CD14-positive monocyte (primary cell): ENCODE data around the gene HLCS. TPM values are rescaled to one million over a fixed set of nuclear protein-coding genes. Genes with fewer than 3 reads are reported as not detected.

ENCODE experiments used
- DNase-seq, 3 donors: peaks; one replicate each; pipeline ENCODE4 v3.0.0-alpha.2; 2011 to 2022
- H2AFZ ChIP-seq: 2 replicates; pipeline ENCODE4 v1.6.0; 2012; ENCODE audit warnings: mild to moderate bottlenecking, low read depth, low read length, inconsistent platforms; ENCODE audit not compliant: insufficient read depth, poor library complexity, severe bottlenecking
- H3K27ac ChIP-seq, 2 donors: 1 replicate in 1 of 2; 2 replicates in 1 of 2; pipeline ENCODE4 v1.5.1; 2012 to 2013; ENCODE audit warnings: low read length in 2 of 2, control low read depth in 1 of 2, inconsistent platforms in 1 of 2, low read depth in 1 of 2, mild to moderate bottlenecking in 1 of 2
- H3K27me3 ChIP-seq, 2 donors: one replicate each; pipeline versions ENCODE4 v1.6.0 to v1.6.1; 2011 to 2013; ENCODE audit warnings: low read length in 2 of 2; ENCODE audit not compliant: control insufficient read depth in 2 of 2, insufficient read depth in 2 of 2
- H3K36me3 ChIP-seq, 2 donors: replicated peaks in 1 of 2; 1 replicate in 1 of 2; 2 replicates in 1 of 2; pipeline versions ENCODE4 v1.5.1 to v1.6.1; 2012 to 2013; ENCODE audit warnings: low read length in 2 of 2, control low read depth in 1 of 2, inconsistent platforms in 1 of 2, mild to moderate bottlenecking in 1 of 2; ENCODE audit not compliant: insufficient read depth in 2 of 2, control insufficient read depth in 1 of 2
- H3K4me1 ChIP-seq, 2 donors: 1 replicate in 1 of 2; 2 replicates in 1 of 2; pipeline versions ENCODE4 v1.5.1 to v1.6.1; 2012 to 2013; ENCODE audit warnings: low read length in 2 of 2, control low read depth in 1 of 2, inconsistent platforms in 1 of 2, mild to moderate bottlenecking in 1 of 2, moderate library complexity in 1 of 2; ENCODE audit not compliant: insufficient read depth in 2 of 2, control insufficient read depth in 1 of 2
- H3K4me2 ChIP-seq: replicated peaks from 2 replicates; pipeline ENCODE3; 2012; ENCODE audit warnings: low read length, moderate library complexity, mild to moderate bottlenecking; ENCODE audit not compliant: poor library complexity, severe bottlenecking; ENCODE audit errors: extremely low read depth
- H3K4me3 ChIP-seq, 3 experiments: fragments of 200-600 bp in 1 of 3; sonication (generic) in 1 of 3; replicated peaks in 1 of 3; 1 replicate in 2 of 3; 2 replicates in 1 of 3; pipeline ENCODE4 v1.5.1; 2011 to 2013; ENCODE audit warnings: low read length in 3 of 3, mild to moderate bottlenecking in 3 of 3, control low read depth in 2 of 3, low read depth in 2 of 3, inconsistent platforms in 1 of 3, moderate library complexity in 1 of 3
- H3K79me2 ChIP-seq: 2 replicates; pipeline ENCODE4 v1.6.0; 2012; ENCODE audit warnings: mild to moderate bottlenecking, control low read depth, inconsistent platforms, low read length, moderate library complexity; ENCODE audit not compliant: insufficient read depth
- H3K9ac ChIP-seq: 2 replicates; pipeline ENCODE4 v1.6.0; 2017; ENCODE audit warnings: low read length, mild to moderate bottlenecking; ENCODE audit not compliant: insufficient read depth, poor library complexity, severe bottlenecking
- H3K9me3 ChIP-seq, 2 donors: replicated peaks in 1 of 2; 1 replicate in 1 of 2; 2 replicates in 1 of 2; pipeline versions ENCODE4 v1.5.1 to v1.6.1; 2012 to 2013; ENCODE audit warnings: low read length in 2 of 2, control low read depth in 1 of 2; ENCODE audit not compliant: control insufficient read depth in 1 of 2, insufficient read depth in 1 of 2
- H4K20me1 ChIP-seq: 2 replicates; pipeline ENCODE4 v1.6.0; 2012; ENCODE audit warnings: mild to moderate bottlenecking, low read length, control low read depth, moderate library complexity; ENCODE audit not compliant: insufficient read depth
- H3K27ac Mint-ChIP-seq, 7 donors: one replicate each; pipeline ENCODE4 v1.8.0; 2020; ENCODE audit warnings: mild to moderate bottlenecking in 7 of 7, mixed read lengths in 7 of 7, moderate library complexity in 6 of 7, inconsistent platforms in 2 of 7
- H3K27me3 Mint-ChIP-seq, 3 donors: one replicate each; pipeline ENCODE4 v1.8.0; 2021 to 2022; ENCODE audit warnings: low read depth in 3 of 3, mild to moderate bottlenecking in 3 of 3, mixed read lengths in 3 of 3, moderate library complexity in 3 of 3, inconsistent platforms in 1 of 3
- H3K36me3 Mint-ChIP-seq, 2 donors: one replicate each; pipeline ENCODE4 v1.8.0; 2020; ENCODE audit warnings: mixed read lengths in 2 of 2, inconsistent platforms in 1 of 2, mild to moderate bottlenecking in 1 of 2
- H3K4me1 Mint-ChIP-seq: one replicate; pipeline ENCODE4 v1.8.0; 2020; ENCODE audit warnings: mild to moderate bottlenecking, mixed read lengths
- H3K4me3 Mint-ChIP-seq, 2 donors: one replicate each; pipeline ENCODE4 v1.8.0; 2020; ENCODE audit warnings: mild to moderate bottlenecking in 2 of 2, mixed read lengths in 2 of 2, moderate library complexity in 1 of 2
- H3K9me3 Mint-ChIP-seq, 7 donors: one replicate each; pipeline ENCODE4 v1.8.0; 2020 to 2022; ENCODE audit warnings: mixed read lengths in 7 of 7, mild to moderate bottlenecking in 6 of 7, moderate library complexity in 6 of 7, inconsistent platforms in 2 of 7
- CTCF ChIP-seq: fragments of 200-600 bp; IDR thresholded peaks from one replicate; pipeline ENCODE4 v1.8.0; 2022; ENCODE audit warnings: antibody characterized with exemption, mild to moderate bottlenecking
- WGBS: methylation state at CpG from one replicate; pipeline ENCODE4 v1.1.5; 2013; ENCODE audit warnings: missing lambda C conversion rate; ENCODE audit not compliant: insufficient coverage; 5-methylcytosine and 5-hydroxymethylcytosine counted together
- intact Hi-C, 2 donors: fragments of 100-400 bp; cut with micrococcal nuclease; formaldehyde crosslinking; loops; one replicate each; pipeline versions ENCODE4 v1.15.0 to v1.15.1; 2023
- polyA plus RNA-seq, 3 donors: library from polyadenylated mRNA; depleted of rRNA in 1 of 3; unstranded in 2 of 3; stranded (reverse) in 1 of 3; fragments of 300-500 nt in 2 of 3; fragments of >200 nt in 1 of 3; fragmentation: Illumina TruSeq in 2 of 3; gene quantifications; 1 replicate in 2 of 3; 2 replicates in 1 of 3; pipeline ENCODE4 v1.2.3, GENCODE V29; 2012 to 2021

Gene HLCS
- polyA plus RNA-seq, 3 donors, result 2.1 to 3.1 (median 2.2) TPM

- no peak for TF ChIP-seq CTCF
- Histone ChIP-seq H4K20me1 (no peaks in the 10 kb centered on the region), H2AFZ (no peak overlapping the region), H3K79me2 (no peaks in the 10 kb centered on the region), H3K4me1 (peaks cover 14 to 16% of the 10 kb centered on the region in 2 donors), H3K9ac (no peak overlapping the region), H3K27ac (no peak overlapping the region), H3K4me2 (no peak overlapping the region), H3K9me3 (no peaks in the 10 kb centered on the region), H3K36me3 (no peaks in the 10 kb centered on the region), H3K4me3 (no peak overlapping the region), H3K27me3 (no peaks in the 10 kb centered on the region)
- no peak for DNase-seq
- Mint-ChIP-seq H3K27ac (no peak overlapping the region), H3K9me3 (no peaks in the 10 kb centered on the region), H3K27me3 (peaks cover 0 to 5% (median 3%) of the 10 kb centered on the region in 3 donors), H3K4me3 (no peak overlapping the region), H3K36me3 (no peaks in the 10 kb centered on the region), H3K4me1 (peaks cover 17% of the 10 kb centered on the region)
- 97% methylated on average over 3 of the region's 4 CpGs for WGBS
- intact Hi-C loops, result no loop called here
These were observed 103.2 kb downstream of the HLCS start for GRCh38 chr21:36863260-36863659.

GRCh38 chr21:36861595-36862323 lies 104.7 kb downstream of the HLCS start:
- Mint-ChIP-seq H3K27me3 (peaks cover 0 to 3% (median 2%) of the 10 kb centered on the region in 3 donors), H3K4me3 (no peak overlapping the region), H3K9me3 (no peaks in the 10 kb centered on the region), H3K27ac (peak overlapping the region in 2 of 7 donors; percentile 24 to 63), H3K36me3 (no peaks in the 10 kb centered on the region), H3K4me1 (peaks cover 17% of the 10 kb centered on the region)
- no peak overlapping the region for H2AFZ ChIP-seq
- no peak overlapping the region for H3K4me3 ChIP-seq
- H3K4me2 ChIP-seq, result no peak overlapping the region
- no peak overlapping the region for H3K9ac ChIP-seq
- no peak for TF ChIP-seq CTCF
- peaks cover 14 to 16% of the 10 kb centered on the region in 2 donors for H3K4me1 ChIP-seq
- no peaks in the 10 kb centered on the region for H3K9me3 ChIP-seq
- intact Hi-C loops, result no loop called here
- no peaks in the 10 kb centered on the region for H3K36me3 ChIP-seq
- DNase-seq, result no peak
- no peaks in the 10 kb centered on the region for H3K27me3 ChIP-seq
- H3K27ac ChIP-seq, result no peak overlapping the region
- 92% methylated on average over 2 of the region's 4 CpGs for WGBS
- H4K20me1 ChIP-seq, result no peaks in the 10 kb centered on the region
- H3K79me2 ChIP-seq, result no peaks in the 10 kb centered on the region
